GM19397 (cell line): ENCODE data around the gene TSG101.

Experiments
- ATAC-seq: cut with Tn5 transposase; IDR thresholded peaks from one replicate; pipeline ENCODE4 v1.9.1; 2021; ENCODE audit warnings: mild to moderate bottlenecking, moderate library complexity; ENCODE audit not compliant: unreplicated experiment

Gene TSG101, protein sequence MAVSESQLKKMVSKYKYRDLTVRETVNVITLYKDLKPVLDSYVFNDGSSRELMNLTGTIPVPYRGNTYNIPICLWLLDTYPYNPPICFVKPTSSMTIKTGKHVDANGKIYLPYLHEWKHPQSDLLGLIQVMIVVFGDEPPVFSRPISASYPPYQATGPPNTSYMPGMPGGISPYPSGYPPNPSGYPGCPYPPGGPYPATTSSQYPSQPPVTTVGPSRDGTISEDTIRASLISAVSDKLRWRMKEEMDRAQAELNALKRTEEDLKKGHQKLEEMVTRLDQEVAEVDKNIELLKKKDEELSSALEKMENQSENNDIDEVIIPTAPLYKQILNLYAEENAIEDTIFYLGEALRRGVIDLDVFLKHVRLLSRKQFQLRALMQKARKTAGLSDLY

DNA sequence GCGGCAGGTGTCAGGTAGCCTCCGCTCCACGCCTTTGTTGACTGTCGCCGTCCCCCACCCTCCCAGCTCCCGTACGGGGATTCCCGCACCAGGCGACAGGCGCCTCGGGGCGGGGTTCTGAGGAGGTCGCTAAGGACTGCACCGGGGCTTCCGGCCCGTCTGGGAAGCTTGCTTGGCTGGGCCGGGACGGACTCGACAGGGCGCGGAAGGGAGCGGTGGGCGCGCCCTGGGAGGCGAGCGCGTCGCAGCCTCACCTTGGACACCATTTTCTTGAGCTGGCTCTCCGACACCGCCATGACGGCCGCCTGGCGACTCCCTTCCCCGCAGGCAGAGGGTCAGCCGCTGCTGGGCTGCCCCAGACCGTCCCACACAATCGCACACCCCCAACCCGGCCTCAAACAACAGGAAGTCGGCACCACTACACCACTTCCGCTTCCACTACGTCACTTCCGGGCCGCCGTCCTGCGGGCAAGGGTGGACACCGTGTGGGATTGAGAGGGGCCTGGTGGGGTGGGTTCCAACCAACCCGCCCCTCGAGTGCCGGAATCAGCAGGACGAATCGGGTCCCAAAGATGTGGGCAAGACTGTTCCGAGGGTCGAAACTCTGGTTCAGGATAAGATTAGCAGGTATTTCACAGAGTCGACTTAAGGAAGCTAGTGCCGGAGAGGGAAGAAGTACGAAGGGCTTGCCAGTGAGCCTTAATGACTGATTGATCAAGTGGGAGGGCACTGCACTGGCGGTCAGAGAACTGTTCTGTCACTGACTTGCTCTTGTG lies at the start of gene TSG101:
Gene TSG101 (minus strand): TSS at position 422 of the 776 bp plus-strand sequence. CDS start 126 bp downstream, at position 296.
- ATAC-seq = peak; percentile 98

DNA sequence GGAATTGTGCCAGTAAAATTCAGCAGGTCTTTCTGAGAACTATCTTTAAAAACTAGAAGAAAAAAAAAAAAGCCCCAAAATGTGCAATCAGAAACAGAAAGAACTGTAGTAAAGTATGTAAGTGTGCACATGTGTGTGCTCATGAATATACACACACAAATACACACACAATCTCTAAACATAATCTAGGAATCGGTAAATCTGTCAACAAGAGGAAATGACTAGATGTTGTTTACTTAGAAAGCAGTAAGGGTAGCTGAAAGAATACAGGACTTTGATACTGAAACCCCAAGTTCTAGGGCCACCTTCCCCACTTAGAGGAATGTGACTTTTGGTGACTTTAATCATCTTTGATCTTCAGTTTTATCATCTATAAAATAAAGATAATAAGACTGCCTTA lies 48.6 kb upstream of the TSG101 start:
- ATAC-seq = no peak

DNA sequence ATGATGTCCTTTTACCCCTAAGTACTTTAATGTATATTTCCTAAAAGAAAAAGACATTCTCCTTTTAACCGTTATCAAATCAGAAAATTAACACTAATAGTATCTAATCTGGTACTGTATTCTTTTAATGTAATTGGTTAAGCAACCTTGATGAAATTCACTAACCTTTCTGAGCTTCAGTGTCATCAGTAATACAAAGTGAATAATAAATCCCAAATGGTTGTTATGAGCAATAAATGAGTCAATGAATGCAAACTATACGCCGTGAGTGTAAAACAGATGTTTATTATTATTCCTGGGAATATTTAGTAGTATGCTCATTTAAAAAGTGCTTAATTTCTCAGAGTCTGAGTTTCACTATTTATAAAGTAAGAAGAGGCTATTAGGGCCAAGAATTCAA lies 40.3 kb upstream of the TSG101 start:
- no peak for ATAC-seq

DNA sequence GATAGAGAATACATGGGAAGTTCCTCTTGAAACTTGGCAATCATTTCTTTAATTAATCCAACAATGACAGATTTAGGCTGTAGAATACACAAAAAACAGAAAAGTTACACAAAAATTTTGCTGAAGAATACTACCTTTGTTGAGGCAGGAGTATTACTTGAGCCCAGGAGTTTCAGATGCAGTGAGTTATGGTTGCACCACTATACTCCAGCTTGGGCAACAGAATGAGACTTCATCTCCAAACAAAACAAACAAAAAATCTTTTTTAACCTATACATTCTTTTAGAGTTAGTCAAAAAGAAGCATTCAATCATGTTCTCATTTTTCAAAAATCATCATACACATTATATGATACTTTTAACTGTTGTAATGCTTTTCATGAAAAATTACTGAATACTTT lies 39.7 kb upstream of the TSG101 start:
- no peak for ATAC-seq

DNA sequence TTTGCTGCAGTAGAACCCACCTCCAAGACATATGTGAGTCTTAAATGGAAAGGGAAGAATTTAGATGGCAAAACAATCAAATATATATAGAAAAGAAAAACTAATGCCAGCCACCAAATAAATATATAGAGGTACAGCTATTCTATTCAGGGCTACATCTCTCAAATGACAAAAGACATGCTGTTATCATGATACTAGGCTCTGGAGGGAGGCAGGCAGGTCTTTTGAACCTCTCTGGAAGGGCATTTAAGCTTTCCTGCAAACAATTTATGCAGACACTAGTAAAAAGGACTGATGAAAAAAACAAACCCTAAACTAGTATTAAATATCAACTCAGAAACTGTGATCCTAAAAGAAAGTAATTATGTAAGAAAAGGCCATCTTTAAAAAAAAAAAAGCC lies 37.4 kb upstream of the TSG101 start:
- no peak for ATAC-seq

DNA sequence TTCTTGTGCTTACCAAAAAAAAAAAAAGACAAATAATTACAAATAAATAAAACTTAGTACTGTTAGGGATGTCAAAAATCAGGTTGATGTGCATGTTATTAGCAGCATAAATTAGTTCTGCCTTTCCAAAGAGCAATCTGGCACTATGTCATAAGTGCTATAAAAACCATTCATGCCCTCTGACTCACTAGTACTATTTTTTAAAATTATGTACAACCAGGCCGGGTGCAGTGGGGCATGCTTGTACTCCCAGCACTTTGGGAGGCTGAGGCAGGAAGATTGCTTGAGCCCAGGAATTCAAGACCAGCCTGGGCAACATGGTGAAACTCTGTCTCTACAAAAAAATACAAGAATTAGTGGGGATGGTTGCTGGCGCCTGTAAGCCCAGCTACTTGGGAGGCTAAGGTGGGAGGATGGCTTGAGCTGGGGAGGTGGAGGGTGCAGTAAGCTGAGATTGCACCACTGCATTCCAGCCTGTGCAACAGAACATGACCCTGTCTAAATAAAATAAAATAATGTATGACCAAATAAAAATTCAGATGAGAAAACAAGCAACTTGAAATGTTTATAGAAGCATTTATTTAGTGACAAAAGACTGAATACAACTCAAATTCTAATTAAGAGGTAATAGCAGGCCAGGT lies 36.5 kb upstream of the TSG101 start:
- no peak for ATAC-seq

DNA sequence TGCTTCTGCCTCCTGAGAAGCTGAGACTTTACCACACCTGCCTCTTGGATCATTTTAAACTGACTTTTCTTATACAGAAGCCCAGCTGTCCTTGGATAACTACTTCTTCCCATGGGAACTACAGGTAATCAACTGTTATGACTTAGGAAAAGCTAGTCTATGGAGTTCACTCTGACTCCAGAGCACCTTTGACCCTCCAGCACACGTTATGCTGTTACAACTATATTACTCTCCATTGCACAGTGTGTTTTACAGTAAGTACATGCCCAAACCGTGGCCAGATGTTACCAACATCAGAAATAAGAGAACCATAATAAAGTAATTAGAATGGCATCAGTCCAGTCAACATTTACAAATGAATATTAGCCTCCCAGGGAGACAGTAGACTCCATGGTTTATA lies 21.3 kb upstream of the TSG101 start:
- no peak for ATAC-seq

DNA sequence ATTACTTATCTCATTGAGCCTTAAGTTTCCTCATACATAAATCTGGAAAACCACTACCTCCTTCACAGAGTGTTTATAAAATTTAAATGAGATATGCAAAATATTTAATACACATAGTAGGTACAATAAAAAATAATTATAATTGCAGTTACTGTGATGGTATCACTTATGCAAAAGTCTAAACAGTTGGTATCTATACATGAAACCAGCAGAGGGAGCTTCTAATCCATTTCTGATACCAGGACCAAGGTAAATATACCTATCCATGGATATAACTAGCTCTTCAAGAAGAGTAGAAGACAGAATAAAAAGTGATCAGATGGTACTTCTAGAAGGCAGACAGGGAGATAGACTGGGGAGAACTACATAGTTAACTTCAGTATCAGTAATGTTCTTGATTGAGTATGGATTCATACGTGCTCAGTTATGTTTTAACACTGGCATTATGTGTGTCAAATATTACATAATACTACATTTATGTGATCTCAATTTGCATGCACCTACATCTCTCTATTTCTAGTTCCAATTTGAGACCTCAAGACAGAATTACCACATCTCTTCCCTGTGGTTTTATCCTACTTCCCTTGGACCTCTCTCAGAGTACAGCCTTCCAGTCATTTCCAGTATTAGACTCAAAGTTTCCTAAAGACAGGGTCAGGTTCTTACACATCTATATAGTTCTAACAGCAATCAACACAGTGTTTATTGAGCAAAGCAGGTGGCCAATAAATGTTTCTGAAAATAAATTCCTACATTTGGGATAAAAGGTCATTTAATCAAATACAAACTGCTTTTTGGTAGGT lies 13.7 kb upstream of the TSG101 start:
- no peak for ATAC-seq

DNA sequence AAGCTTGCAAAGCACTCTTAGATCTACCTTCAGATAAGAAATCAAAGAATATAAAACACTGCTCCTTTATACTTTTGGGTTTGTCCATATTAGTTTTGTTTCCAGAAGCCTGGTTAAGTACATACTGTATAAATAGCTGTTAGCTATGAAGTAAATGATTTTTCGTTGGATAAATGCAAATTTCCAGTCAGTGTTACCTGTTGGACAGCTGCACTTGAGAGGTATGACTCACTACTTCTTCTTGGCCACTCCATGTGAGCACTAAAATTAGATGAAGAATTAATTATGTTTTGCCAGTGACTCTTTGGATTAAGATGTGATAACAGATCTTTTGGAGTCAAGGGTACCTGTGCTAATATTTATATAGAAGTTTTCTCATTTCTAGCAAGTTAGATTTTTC lies 9.5 kb upstream of the TSG101 start:
- ATAC-seq = no peak

DNA sequence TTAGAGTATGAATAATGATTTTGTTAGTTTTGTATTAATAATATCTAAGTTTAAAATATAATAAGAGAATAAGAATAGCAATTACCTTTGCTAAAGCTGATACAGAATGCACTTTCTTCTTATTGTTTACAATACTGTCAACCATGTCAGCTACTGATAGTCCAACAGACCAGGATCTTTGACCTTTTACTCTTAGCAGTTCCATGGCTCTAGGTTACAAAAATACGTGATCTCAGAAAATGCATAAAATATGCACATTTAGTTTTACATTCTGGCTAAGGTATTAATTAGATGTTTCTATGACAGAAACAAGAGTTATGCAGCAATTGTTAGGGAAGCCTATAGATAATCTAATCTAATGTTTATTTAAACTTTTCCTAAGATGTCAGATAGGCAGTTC lies 7.5 kb upstream of the TSG101 start:
- no peak for ATAC-seq

DNA sequence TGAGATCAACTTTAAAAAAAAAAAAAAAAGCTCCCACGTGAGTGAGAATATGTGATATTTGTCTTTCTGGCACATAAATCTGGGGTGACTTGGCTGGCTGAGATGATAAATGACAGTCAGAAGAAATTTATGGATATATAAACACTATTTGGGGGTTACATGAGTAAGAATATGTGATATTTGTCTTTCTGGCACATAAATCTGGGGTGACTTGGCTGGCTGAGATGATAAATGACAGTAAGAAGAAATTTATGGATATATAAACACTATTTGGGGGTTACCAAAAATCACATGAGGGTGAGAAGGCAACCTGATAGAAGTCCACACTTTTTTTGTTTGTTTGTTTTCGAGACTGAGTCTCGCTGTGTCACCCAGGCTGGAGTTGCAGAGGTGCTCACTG lies 6.6 kb upstream of the TSG101 start:
- ATAC-seq = no peak

DNA sequence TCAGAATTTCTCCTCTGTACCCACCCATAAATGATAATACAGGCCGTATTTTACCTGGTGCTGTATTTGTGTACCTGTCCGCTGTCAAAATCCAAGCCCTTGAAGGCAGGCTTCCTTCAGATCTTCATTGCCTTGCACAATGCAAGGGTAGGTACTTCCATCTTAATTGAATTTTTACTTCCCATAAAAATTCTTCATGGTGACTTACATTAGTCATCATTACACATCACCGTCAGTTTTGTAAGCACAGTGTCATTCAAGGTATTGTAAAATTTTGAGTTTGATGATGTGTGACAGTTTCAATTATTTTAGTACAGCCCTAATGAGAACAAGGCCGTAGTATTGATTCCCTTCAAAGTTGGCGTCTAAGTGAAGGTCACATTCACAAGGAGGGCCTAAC lies 770 bp upstream of the TSG101 start:
- ATAC-seq = no peak

DNA sequence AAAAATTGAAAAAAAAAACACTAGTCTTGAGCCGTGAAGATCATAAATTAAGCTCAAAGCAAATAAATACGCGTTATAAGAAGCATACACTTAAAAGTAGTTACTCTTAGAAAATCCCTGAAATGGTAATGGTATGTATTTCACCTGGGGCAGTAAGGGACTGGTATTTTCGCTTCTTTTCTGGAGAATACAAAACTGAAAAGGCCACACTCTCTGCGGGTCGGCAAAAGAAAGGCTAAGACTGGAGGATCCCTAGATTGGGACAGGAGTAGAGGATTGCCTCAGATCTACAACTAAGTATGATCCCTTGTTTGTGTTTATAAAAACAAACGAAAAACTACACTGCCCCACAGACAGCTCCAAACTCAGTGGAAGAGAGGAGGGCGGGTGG lies 617 bp downstream of the TSG101 start:
- ATAC-seq = no peak

DNA sequence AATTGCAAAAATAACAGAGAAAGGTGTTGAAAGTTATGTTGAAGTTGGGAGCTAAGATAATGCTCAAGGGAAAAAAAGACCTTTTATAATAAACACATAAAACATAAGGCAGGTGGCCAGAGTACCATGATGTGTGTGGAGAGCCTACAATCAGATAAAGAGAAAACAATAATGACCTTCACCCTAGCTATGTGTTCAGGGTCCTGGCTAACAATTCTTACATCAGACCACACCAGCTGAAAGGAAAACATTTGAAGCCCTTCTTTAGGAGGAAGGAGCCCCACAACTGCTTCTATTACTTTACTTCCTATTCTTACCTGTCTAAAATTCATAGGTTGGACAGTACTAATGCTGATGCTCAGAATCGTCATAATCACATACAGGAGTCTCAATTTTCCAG lies 2.5 kb downstream of the TSG101 start:
- ATAC-seq = no peak

DNA sequence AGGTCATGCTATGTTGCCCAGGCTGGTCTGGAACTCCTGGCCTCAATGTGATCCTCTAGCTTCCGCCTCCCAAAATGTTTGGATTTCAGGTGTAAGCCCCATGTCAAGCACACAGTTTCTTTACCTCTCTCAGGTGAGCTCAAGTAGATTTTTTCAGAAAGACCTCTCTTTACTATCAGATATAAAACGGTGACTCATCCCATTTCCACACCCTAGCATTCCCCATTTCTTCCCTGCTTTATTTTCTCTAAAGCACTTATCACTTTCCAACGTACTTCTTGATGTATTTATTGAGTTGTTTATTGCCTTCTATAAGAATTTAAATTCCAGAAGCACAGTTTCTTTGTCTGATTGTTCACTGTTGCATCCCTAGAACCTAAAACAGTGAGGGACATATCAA lies 3.7 kb downstream of the TSG101 start:
- no peak for ATAC-seq

DNA sequence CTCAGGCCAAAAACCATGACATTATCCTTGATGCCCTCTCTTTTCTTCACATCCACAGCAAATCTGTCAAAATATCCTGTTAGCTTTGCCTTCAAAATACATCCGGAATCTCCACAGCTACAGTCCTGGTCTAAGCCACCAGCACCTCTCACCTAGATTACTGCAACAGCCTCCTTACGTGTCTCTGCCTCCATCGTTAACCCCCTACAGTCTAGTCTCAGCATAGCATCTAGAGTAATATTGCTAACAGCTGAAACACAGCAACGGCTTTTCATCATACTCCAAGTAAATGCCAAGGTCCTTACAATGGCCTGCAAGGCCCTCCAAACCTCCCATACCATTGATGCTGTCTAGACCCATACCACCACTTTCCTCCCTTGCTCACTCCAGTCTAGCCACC lies 4.4 kb downstream of the TSG101 start:
- no peak for ATAC-seq

DNA sequence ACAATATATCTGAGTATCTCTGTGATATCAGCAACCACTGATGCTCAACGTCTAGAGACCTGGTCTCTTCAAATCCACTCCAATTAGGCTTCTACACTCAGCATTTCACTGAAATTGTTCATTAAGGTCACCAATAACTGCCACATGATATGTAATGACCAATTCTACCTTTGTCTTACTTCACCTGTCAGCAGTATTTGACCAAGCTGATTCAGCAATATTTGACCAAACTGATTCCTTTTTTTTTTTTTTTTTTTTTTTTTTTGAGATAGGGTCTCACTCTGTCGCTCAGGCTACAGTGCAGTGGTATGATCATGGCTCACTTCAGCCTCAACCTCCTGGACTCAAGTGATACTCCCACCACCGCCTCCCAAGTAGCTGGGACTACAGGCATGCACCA lies 5.6 kb downstream of the TSG101 start:
- ATAC-seq = no peak

DNA sequence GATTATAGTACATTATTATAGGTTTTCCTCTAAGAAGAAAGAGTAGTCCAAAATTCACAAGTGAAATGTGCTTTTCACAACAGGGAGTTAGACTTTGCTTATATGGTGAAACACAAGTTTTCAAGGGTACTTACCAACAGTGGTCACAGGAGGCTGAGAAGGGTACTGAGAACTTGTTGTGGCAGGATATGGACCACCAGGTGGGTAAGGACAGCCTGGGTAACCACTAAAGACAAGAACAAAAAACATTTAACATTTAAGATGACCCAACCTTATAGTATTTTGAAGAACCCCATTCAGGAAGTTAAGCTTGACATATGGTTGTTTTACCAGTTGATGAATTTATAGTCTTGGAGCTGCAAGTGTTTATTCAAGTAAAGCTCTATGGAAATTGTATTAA lies 24.4 kb downstream of the TSG101 start:
- no peak for ATAC-seq

DNA sequence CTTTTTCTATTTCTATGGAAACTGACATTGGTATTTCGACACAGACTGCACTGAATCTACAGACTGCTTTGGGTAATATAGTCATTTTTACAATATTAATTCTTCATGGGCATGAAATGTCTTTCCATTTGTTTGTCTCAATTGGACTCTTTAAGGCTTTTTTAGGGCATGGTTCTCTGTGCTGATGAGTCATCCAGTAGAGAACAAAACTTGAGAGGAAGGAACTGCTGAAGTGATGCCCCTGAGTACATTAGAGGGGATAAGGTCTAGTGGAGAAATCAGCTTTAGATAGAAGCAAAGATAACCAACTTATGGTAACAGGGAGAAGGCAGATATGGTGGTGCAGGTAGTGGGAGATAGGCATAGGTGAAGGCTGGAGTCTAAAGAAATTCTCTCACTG lies 25.1 kb downstream of the TSG101 start:
- no peak for ATAC-seq

DNA sequence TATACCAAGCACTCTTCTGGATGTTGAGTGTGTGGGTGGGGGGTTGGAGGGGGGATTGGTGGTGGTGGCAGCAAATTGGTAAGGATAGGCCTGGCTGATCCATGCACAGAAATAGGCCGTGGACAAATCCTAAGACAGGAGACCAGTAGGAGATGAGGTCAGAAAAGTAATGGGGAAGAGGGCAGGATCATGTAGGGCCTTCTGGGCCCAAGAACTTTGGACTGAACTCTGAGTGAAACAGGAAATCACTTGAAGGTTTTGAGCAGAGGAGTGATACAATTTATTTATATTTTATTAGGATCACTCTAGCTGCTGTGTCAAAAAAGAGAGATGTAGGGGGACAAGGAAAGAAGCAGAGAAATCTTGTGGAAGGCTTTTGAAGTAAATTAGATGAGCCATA lies 28.7 kb downstream of the TSG101 start:
- no peak for ATAC-seq

DNA sequence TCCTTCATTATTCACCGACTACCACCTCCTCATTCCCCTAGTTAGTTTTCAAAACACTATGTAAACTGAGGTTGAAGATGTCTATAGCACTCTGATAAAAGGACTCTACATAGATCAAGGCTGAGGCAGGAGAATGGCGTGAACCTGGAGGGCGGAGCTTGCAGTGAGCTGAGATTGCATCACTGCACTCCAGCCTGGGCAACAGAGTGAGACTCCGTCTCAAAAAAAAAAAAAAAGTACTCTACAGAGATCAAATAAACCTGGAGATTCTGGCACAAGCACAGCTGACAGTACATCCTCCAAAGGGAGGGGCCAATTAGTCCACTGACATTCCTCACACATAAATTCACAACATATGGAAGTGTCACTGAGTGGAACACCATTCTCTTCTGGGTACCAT lies 31.0 kb downstream of the TSG101 start:
- ATAC-seq = no peak
